HCT116 (cell line): ENCODE results near the gene ARHGEF11. TPM values are rescaled to one million over a fixed set of nuclear protein-coding genes. Genes with fewer than 3 reads are reported as not detected.

Experiments used
- ATAC-seq: fragments of 200-7000 bp; cut with Tn5 transposase; 2 replicates; pipeline ENCODE4 v1.9.1; 2020; ENCODE audit warnings: mild to moderate bottlenecking, moderate library complexity
- BruUV-seq: library from RNA; stranded (reverse); fragments of 400-500 nt; replicated peaks from 2 replicates; lab custom pipeline; 2021; lab: Mats Ljungman, UMichigan
- CTCF ChIA-PET: fragments of 300-600 bp; sonication (Branson Sonifier 250); formaldehyde crosslinking; loops from one replicate; lab custom pipeline; 2021; ENCODE audit warnings: antibody characterized with exemption; lab: Charles Lee
- POLR2A ChIA-PET: fragments of 300-600, 350-600 bp; sonication (Branson Sonifier 250); formaldehyde crosslinking; loops from one replicate; lab custom pipeline; 2021; ENCODE audit warnings: antibody characterized with exemption; lab: Charles Lee
- RAD21 ChIA-PET, 2 experiments: fragments of 300-600 bp; sonication (Branson Sonifier 250); formaldehyde crosslinking; loops; one replicate each; lab custom pipeline; 2023; ENCODE audit warnings: low total read pairs in 2 of 2; ENCODE audit not compliant: uncharacterized antibody in 2 of 2, unreplicated experiment in 2 of 2, low non-redundant PET in 1 of 2; lab: Charles Lee
- DNase-seq: peaks from one replicate; pipeline ENCODE4 v3.0.0-alpha.2; 2010; ENCODE audit warnings: low read depth, low spot score
- H2AFZ ChIP-seq: fragments of 200-600 bp; shearing (Covaris generic), sonication (generic); 2 replicates; pipeline ENCODE4 v1.6.1; 2017; ENCODE audit warnings: low read depth, mixed run types, mixed read lengths, antibody characterized with exemption, low read length; ENCODE audit not compliant: poor library complexity, severe bottlenecking
- H3K27ac ChIP-seq: 2 replicates; pipeline ENCODE4 v1.5.1; 2012; ENCODE audit warnings: low read depth, low read length
- H3K27me3 ChIP-seq: fragments of 200-600 bp; sonication (generic); 2 replicates; pipeline ENCODE4 v1.6.1; 2016; ENCODE audit warnings: mixed run types, low read length, mixed read lengths; ENCODE audit not compliant: insufficient read depth
- H3K36me3 ChIP-seq, 2 experiments: fragments of 200-500 bp in 1 of 2; fragments of 200-600 bp in 1 of 2; sonication (Bioruptor generic) in 1 of 2; sonication (generic) in 1 of 2; 2 replicates each; pipeline versions ENCODE4 v1.5.1 to v1.6.1; 2014 to 2016; ENCODE audit warnings: low read length in 2 of 2, inconsistent platforms in 1 of 2, mixed read lengths in 1 of 2, mixed run types in 1 of 2; ENCODE audit not compliant: insufficient read depth in 2 of 2, control insufficient read depth in 1 of 2
- H3K4me1 ChIP-seq, 2 experiments: fragments of 200-600 bp in 1 of 2; sonication (generic) in 1 of 2; 2 replicates each; pipeline versions ENCODE4 v1.5.1 to v1.6.1; 2012 to 2017; ENCODE audit warnings: low read length in 2 of 2, inconsistent platforms in 1 of 2, mild to moderate bottlenecking in 1 of 2, mixed read lengths in 1 of 2, mixed run types in 1 of 2, moderate library complexity in 1 of 2; ENCODE audit not compliant: insufficient read depth in 2 of 2, control insufficient read depth in 1 of 2
- H3K4me2 ChIP-seq: fragments of 200-600 bp; sonication (generic); 2 replicates; pipeline ENCODE4 v1.6.1; 2017; ENCODE audit warnings: mixed run types, low read length, mixed read lengths
- H3K4me3 ChIP-seq, 2 experiments: fragments of 200-600 bp in 1 of 2; sonication (generic) in 1 of 2; replicated peaks in 1 of 2; 2 replicates each; pipeline ENCODE4 v1.5.1; 2011 to 2016; ENCODE audit warnings: low read length in 2 of 2, control low read depth in 1 of 2, low read depth in 1 of 2, mild to moderate bottlenecking in 1 of 2, mixed read lengths in 1 of 2, mixed run types in 1 of 2
- H3K79me2 ChIP-seq: fragments of 200-600 bp; sonication (generic); 2 replicates; pipeline ENCODE4 v1.6.1; 2017; ENCODE audit warnings: mild to moderate bottlenecking, mixed run types, low read length, moderate library complexity, mixed read lengths; ENCODE audit not compliant: insufficient read depth
- H3K9ac ChIP-seq: fragments of 200-600 bp; sonication (generic); 2 replicates; pipeline ENCODE4 v1.6.1; 2016; ENCODE audit warnings: low read length, mixed read lengths
- H3K9me2 ChIP-seq: fragments of 200-600 bp; sonication (generic), shearing (Covaris generic); 2 replicates; pipeline ENCODE4 v1.6.1; 2017; ENCODE audit warnings: mixed run types, mild to moderate bottlenecking, moderate library complexity; ENCODE audit not compliant: insufficient read depth
- H3K9me3 ChIP-seq, 2 experiments: fragments of 200-500 bp in 1 of 2; fragments of 200-600 bp in 1 of 2; sonication (Bioruptor generic) in 1 of 2; sonication (generic) in 1 of 2; 2 replicates each; pipeline ENCODE4 v1.6.1; 2014 to 2017; ENCODE audit warnings: low read length in 2 of 2, mixed read lengths in 2 of 2, inconsistent platforms in 1 of 2, low read depth in 1 of 2, mild to moderate bottlenecking in 1 of 2, mixed run types in 1 of 2, moderate library complexity in 1 of 2; ENCODE audit not compliant: control insufficient read depth in 1 of 2, insufficient read depth in 1 of 2
- H4K20me1 ChIP-seq: fragments of 200-600 bp; sonication (generic), shearing (Covaris generic); 2 replicates; pipeline ENCODE4 v1.6.1; 2017; ENCODE audit warnings: mixed run types, mild to moderate bottlenecking, moderate library complexity; ENCODE audit not compliant: insufficient read depth
- ATF3 ChIP-seq: IDR thresholded peaks from 2 replicates; pipeline ENCODE4 v1.6.1; 2012
- CBX3 ChIP-seq: IDR thresholded peaks from 2 replicates; pipeline ENCODE4 v1.6.1; 2012; ENCODE audit warnings: low read depth
- CTCF ChIP-seq, 3 experiments: fragments of 200-600 bp in 1 of 3; sonication (generic) in 1 of 3; IDR thresholded peaks in 2 of 3; conservative IDR thresholded peaks in 1 of 3; 2 replicates each; pipeline ENCODE4 v1.5.1; 2012 to 2017; ENCODE audit warnings: low read depth in 2 of 3, low read length in 2 of 3, antibody characterized with exemption in 1 of 3, borderline replicate concordance in 1 of 3, control low read depth in 1 of 3, mild to moderate bottlenecking in 1 of 3, mixed read lengths in 1 of 3, mixed run types in 1 of 3, moderate library complexity in 1 of 3; ENCODE audit not compliant: insufficient read depth in 1 of 3
- ELF1 ChIP-seq: IDR thresholded peaks from 2 replicates; pipeline ENCODE4 v1.6.1; 2012; ENCODE audit warnings: low read depth, borderline replicate concordance
- EZH2 ChIP-seq: fragments of 200-600 bp; sonication (generic); IDR thresholded peaks from 2 replicates; pipeline ENCODE4 v1.6.1; 2017; ENCODE audit warnings: antibody characterized with exemption, mixed run types
- EZH2phosphoT487 ChIP-seq: fragments of 200-600 bp; IDR thresholded peaks from 2 replicates; pipeline ENCODE4 v1.6.1; 2018; ENCODE audit warnings: antibody characterized with exemption, borderline replicate concordance
- JUND ChIP-seq: IDR thresholded peaks from 2 replicates; pipeline ENCODE4 v1.6.1; 2012
- MAX ChIP-seq: IDR thresholded peaks from 2 replicates; pipeline ENCODE4 v1.6.1; 2012
- POLR2AphosphoS5 ChIP-seq: IDR thresholded peaks from 2 replicates; pipeline ENCODE4 v1.6.1; 2011; ENCODE audit warnings: mild to moderate bottlenecking, low read depth, low read length, moderate library complexity
- RAD21 ChIP-seq: IDR thresholded peaks from 2 replicates; pipeline ENCODE4 v1.6.1; 2012; ENCODE audit warnings: low read depth, mild to moderate bottlenecking
- SRF ChIP-seq: IDR thresholded peaks from 2 replicates; pipeline ENCODE4 v1.6.1; 2012; ENCODE audit warnings: low read depth
- YY1 ChIP-seq: IDR thresholded peaks from 2 replicates; pipeline ENCODE4 v1.6.1; 2011; ENCODE audit warnings: low read length, low read depth, moderate library complexity, mild to moderate bottlenecking; ENCODE audit not compliant: insufficient replicate concordance; ENCODE audit errors: extremely low read depth
- ZFX ChIP-seq: fragments of 450-650 bp; IDR thresholded peaks from 2 replicates; pipeline ENCODE4 v1.6.1; 2017
- ZNF274 ChIP-seq: fragments of 200-500 bp; sonication (Bioruptor generic); IDR thresholded peaks from 2 replicates; pipeline ENCODE4 v1.6.1; 2014; ENCODE audit warnings: mild to moderate bottlenecking, low read depth, low read length, inconsistent platforms
- intact Hi-C: fragments of 100-400 bp; cut with micrococcal nuclease; formaldehyde crosslinking; loops from 2 replicates; pipeline ENCODE4 v1.10.0; 2022
- total RNA-seq: library from RNA; stranded (reverse); gene quantifications from one replicate; pipeline ENCODE4 v1.2.1, GENCODE V29; 2021; ENCODE audit not compliant: unreplicated experiment

Gene ARHGEF11
- total RNA-seq, 1 experiment from 2014 or later, result 28.9 TPM

GRCh38 chr1:156929596-156930238 lies 115.8 kb downstream of the ARHGEF11 start:
- H3K9ac ChIP-seq, result no peak overlapping the region
- H3K9me3 ChIP-seq, result no peaks in the 10 kb centered on the region
- no peaks in the 10 kb centered on the region; a peak in 1 of 4 replicates for H3K36me3 ChIP-seq
- POLR2A ChIA-PET, result no interaction called here
- DNase-seq (no peak), ATAC-seq (no peak)
- H2AFZ ChIP-seq, result no peak overlapping the region
- BruUV-seq, result no TSS peak
- no peaks in the 10 kb centered on the region for H3K27me3 ChIP-seq
- H3K79me2 ChIP-seq, result no peaks in the 10 kb centered on the region
- peaks cover 20 to 31% of the 10 kb centered on the region in 2 experiments for H3K4me1 ChIP-seq
- no peak for TF ChIP-seq MAX
- TF ChIP-seq ZNF274, result no peak
- no peak for TF ChIP-seq ELF1
- no peak for TF ChIP-seq EZH2
- TF ChIP-seq JUND, result no peak
- no peak for TF ChIP-seq POLR2AphosphoS5
- TF ChIP-seq CTCF (IDR thresholded peaks at IDR 0.05 in 2 of 3, conservative IDR thresholded peaks at IDR 0.05 in 1 of 3; ENCODE audit: borderline replicate concordance in 1 of 3, insufficient read depth in 1 of 3, low read depth in 2 of 3, low read length in 2 of 3), result no peak
- no peak for TF ChIP-seq ATF3
- no peak for TF ChIP-seq RAD21
- TF ChIP-seq ZFX, result no peak
- TF ChIP-seq SRF, result no peak
- no peak for TF ChIP-seq CBX3
- TF ChIP-seq EZH2phosphoT487, result no peak
- no peak for TF ChIP-seq YY1
- H3K4me2 ChIP-seq, result no peak overlapping the region
- no peak overlapping the region for H3K4me3 ChIP-seq
- CTCF ChIA-PET, result interaction anchor here (1.4 kb wide), 1 partner anchor 144 kb away, joined by 5 read pairs; no protein-coding TSS in a partner anchor
- no peaks in the 10 kb centered on the region for H4K20me1 ChIP-seq
- RAD21 ChIA-PET, result no interaction called here
- H3K9me2 ChIP-seq, result no peaks in the 10 kb centered on the region
- no peak overlapping the region for H3K27ac ChIP-seq
- intact Hi-C loops, result loop anchor here (5.0 to 10.0 kb wide), 3 partner anchors 132 to 305 kb away; no protein-coding TSS in a partner anchor
